ENCODE results near the gene CNN3. TPM values are rescaled to one million over a fixed set of nuclear protein-coding genes. Genes with fewer than 3 reads are reported as not detected.

The CNN3 gene
- total RNA-seq (10 to 100 TPM; 43.9 to 87.4 TPM), polyA plus RNA-seq (10 to 100 TPM; 66.8 to 72.3 TPM)

DNA sequence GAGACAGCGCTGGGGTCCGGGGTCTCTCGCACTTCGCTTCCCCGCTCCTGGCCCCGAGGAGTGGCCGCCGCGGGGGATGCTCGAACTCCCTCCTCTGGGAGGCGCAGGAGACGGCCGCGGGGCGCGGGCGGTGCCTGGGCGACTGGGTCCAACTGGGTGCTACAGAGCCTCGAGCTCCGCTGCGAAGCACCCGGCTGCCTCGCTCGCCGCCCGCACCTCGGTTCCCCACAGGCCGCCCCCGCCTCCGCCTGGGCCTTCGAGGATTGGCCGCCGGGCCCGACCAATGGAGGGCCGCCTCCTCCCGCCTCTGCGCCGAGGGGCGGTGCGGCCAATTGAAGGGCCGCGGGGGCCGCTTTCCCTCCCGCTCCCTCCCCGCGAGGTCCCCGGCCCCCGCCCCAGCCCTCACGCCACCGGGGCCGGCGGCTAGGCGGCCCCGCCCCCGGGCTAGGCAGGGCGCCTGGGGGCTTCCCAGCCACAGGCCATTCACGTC is at the start of gene CNN3:
CNN3 (minus strand) TSS at position 196 of the 490 bp plus-strand sequence. CDS start 216 bp downstream, outside the sequence.
- no peaks in the 10 kb centered on the region for H3K27me3 ChIP-seq (ENCODE audit: control insufficient read depth in 4 of 4, insufficient read depth in 4 of 4, low read length in 3 of 4)
- peaks cover 2 to 51% (median 21%) of the 10 kb centered on the region in 4 donors for H3K4me1 ChIP-seq (ENCODE audit: control insufficient read depth in 4 of 4, insufficient read depth in 4 of 4, low read length in 3 of 4)
- peak within 1 kb of the TSS; percentile 72 to 91 (median 85) for H3K4me3 ChIP-seq (ENCODE audit: low read depth in 1 of 3, low read length in 3 of 3)
- H3K9me3 ChIP-seq (ENCODE audit: control insufficient read depth in 4 of 4, low read length in 3 of 4): no peaks in the 10 kb centered on the region
- peak; percentile 88 for DNase-seq (ENCODE audit: low spot score)
- no peak for TF ChIP-seq NR2F2 (IDR thresholded peaks at IDR 0.05)
- TF ChIP-seq, protein P1, sequence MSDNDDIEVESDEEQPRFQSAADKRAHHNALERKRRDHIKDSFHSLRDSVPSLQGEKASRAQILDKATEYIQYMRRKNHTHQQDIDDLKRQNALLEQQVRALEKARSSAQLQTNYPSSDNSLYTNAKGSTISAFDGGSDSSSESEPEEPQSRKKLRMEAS (IDR thresholded peaks at IDR 0.05): no peak
- TF ChIP-seq HNF4G (IDR thresholded peaks at IDR 0.05): no peak
- no peak for TF ChIP-seq JUND (IDR thresholded peaks at IDR 0.05)
- TF ChIP-seq EGR1 (IDR thresholded peaks at IDR 0.05; ENCODE audit: low read depth in 2 of 2): peak; percentile 89 to 98
- TF ChIP-seq FOXA2 (IDR thresholded peaks at IDR 0.05): no peak
- TF ChIP-seq RXRA (IDR thresholded peaks at IDR 0.05): no peak
- TF ChIP-seq, protein P2, sequence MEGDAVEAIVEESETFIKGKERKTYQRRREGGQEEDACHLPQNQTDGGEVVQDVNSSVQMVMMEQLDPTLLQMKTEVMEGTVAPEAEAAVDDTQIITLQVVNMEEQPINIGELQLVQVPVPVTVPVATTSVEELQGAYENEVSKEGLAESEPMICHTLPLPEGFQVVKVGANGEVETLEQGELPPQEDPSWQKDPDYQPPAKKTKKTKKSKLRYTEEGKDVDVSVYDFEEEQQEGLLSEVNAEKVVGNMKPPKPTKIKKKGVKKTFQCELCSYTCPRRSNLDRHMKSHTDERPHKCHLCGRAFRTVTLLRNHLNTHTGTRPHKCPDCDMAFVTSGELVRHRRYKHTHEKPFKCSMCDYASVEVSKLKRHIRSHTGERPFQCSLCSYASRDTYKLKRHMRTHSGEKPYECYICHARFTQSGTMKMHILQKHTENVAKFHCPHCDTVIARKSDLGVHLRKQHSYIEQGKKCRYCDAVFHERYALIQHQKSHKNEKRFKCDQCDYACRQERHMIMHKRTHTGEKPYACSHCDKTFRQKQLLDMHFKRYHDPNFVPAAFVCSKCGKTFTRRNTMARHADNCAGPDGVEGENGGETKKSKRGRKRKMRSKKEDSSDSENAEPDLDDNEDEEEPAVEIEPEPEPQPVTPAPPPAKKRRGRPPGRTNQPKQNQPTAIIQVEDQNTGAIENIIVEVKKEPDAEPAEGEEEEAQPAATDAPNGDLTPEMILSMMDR (IDR thresholded peaks at IDR 0.05; ENCODE audit: low read depth, low read length, missing input control): no peak
- peak; percentile 85 for TF ChIP-seq TAF1 (conservative IDR thresholded peaks at IDR 0.05)
- no peak for TF ChIP-seq FOXA1 (IDR thresholded peaks at IDR 0.05)
- peak; percentile 30 for TF ChIP-seq SP1 (IDR thresholded peaks at IDR 0.05)
- TF ChIP-seq, protein P3, sequence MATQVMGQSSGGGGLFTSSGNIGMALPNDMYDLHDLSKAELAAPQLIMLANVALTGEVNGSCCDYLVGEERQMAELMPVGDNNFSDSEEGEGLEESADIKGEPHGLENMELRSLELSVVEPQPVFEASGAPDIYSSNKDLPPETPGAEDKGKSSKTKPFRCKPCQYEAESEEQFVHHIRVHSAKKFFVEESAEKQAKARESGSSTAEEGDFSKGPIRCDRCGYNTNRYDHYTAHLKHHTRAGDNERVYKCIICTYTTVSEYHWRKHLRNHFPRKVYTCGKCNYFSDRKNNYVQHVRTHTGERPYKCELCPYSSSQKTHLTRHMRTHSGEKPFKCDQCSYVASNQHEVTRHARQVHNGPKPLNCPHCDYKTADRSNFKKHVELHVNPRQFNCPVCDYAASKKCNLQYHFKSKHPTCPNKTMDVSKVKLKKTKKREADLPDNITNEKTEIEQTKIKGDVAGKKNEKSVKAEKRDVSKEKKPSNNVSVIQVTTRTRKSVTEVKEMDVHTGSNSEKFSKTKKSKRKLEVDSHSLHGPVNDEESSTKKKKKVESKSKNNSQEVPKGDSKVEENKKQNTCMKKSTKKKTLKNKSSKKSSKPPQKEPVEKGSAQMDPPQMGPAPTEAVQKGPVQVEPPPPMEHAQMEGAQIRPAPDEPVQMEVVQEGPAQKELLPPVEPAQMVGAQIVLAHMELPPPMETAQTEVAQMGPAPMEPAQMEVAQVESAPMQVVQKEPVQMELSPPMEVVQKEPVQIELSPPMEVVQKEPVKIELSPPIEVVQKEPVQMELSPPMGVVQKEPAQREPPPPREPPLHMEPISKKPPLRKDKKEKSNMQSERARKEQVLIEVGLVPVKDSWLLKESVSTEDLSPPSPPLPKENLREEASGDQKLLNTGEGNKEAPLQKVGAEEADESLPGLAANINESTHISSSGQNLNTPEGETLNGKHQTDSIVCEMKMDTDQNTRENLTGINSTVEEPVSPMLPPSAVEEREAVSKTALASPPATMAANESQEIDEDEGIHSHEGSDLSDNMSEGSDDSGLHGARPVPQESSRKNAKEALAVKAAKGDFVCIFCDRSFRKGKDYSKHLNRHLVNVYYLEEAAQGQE (IDR thresholded peaks at IDR 0.05): peak; percentile 77
- peak in 1 of 2 donors; percentile 31 for TF ChIP-seq RAD21 (IDR thresholded peaks at IDR 0.05)
- TF ChIP-seq HNF4A (conservative IDR thresholded peaks at IDR 0.05): no peak
- H3K27ac ChIP-seq (ENCODE audit: low read depth in 1 of 2, low read length in 2 of 2): peak within 1 kb of the TSS; percentile 99
- under 1% methylated on average over 57 of the region's 57 CpGs for WGBS
- H3K9ac ChIP-seq (ENCODE audit: low read depth in 1 of 2, low read length in 2 of 2): peak within 1 kb of the TSS; percentile 77 to 90
- H3K36me3 ChIP-seq (ENCODE audit: control insufficient read depth in 4 of 4, insufficient read depth in 3 of 4, low read depth in 1 of 4, low read length in 3 of 4): no peaks in the 10 kb centered on the region

DNA sequence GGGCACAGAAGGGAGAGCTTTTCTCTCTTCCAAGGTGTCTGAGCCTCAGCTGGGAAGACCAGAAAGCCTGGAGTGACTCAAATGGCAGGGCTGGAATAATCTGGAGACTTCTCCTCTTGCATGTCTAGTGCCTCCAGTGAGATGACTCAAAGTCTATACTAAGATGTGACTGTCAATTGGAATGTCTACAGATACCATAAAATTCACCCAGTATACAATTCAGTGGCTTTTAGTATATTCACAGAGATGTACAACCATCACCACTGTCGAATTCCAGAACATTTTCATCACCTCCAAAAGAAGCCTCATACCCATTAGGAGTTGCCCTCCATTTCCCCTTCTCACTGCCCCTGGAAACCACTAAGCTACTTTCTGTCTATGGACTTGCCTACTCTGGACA is 47.9 kb upstream of the CNN3 start:
- no peak overlapping the region for H3K9ac ChIP-seq (ENCODE audit: low read depth in 1 of 2, low read length in 2 of 2)
- no peak overlapping the region for H3K4me3 ChIP-seq (ENCODE audit: low read depth in 1 of 3, low read length in 3 of 3)
- WGBS: 93% methylated on average over 1 of the region's 1 CpG
- no peaks in the 10 kb centered on the region for H3K4me1 ChIP-seq (ENCODE audit: control insufficient read depth in 4 of 4, insufficient read depth in 4 of 4, low read length in 3 of 4)
- no peaks in the 10 kb centered on the region for H3K27me3 ChIP-seq (ENCODE audit: control insufficient read depth in 4 of 4, insufficient read depth in 4 of 4, low read length in 3 of 4)
- peak overlapping the region; percentile 29 to 50 for H3K27ac ChIP-seq (ENCODE audit: low read depth in 1 of 2, low read length in 2 of 2)
- no peak for DNase-seq (ENCODE audit: low spot score)
- H3K9me3 ChIP-seq (ENCODE audit: control insufficient read depth in 4 of 4, low read length in 3 of 4): no peaks in the 10 kb centered on the region
- no peaks in the 10 kb centered on the region for H3K36me3 ChIP-seq (ENCODE audit: control insufficient read depth in 4 of 4, insufficient read depth in 3 of 4, low read depth in 1 of 4, low read length in 3 of 4)
- no peak for TF ChIP-seq EGR1 (IDR thresholded peaks at IDR 0.05; ENCODE audit: low read depth in 2 of 2)
- TF ChIP-seq TAF1 (conservative IDR thresholded peaks at IDR 0.05): no peak
- no peak for TF ChIP-seq YY1 (IDR thresholded peaks at IDR 0.05)
- no peak for TF ChIP-seq RAD21 (IDR thresholded peaks at IDR 0.05)
- TF ChIP-seq RXRA (IDR thresholded peaks at IDR 0.05): no peak
- TF ChIP-seq, protein P4, sequence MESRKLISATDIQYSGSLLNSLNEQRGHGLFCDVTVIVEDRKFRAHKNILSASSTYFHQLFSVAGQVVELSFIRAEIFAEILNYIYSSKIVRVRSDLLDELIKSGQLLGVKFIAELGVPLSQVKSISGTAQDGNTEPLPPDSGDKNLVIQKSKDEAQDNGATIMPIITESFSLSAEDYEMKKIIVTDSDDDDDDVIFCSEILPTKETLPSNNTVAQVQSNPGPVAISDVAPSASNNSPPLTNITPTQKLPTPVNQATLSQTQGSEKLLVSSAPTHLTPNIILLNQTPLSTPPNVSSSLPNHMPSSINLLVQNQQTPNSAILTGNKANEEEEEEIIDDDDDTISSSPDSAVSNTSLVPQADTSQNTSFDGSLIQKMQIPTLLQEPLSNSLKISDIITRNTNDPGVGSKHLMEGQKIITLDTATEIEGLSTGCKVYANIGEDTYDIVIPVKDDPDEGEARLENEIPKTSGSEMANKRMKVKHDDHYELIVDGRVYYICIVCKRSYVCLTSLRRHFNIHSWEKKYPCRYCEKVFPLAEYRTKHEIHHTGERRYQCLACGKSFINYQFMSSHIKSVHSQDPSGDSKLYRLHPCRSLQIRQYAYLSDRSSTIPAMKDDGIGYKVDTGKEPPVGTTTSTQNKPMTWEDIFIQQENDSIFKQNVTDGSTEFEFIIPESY (IDR thresholded peaks at IDR 0.05): no peak
- TF ChIP-seq, protein P2 (IDR thresholded peaks at IDR 0.05; ENCODE audit: low read depth, low read length, missing input control): no peak
- no peak for TF ChIP-seq FOXA2 (IDR thresholded peaks at IDR 0.05)
- TF ChIP-seq NR2F2 (IDR thresholded peaks at IDR 0.05): no peak
- TF ChIP-seq, protein P5, sequence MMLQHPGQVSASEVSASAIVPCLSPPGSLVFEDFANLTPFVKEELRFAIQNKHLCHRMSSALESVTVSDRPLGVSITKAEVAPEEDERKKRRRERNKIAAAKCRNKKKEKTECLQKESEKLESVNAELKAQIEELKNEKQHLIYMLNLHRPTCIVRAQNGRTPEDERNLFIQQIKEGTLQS (IDR thresholded peaks at IDR 0.05): no peak
- TF ChIP-seq, protein P1 (IDR thresholded peaks at IDR 0.05): no peak
- no peak for TF ChIP-seq HNF4G (IDR thresholded peaks at IDR 0.05)
- TF ChIP-seq GABPA (IDR thresholded peaks at IDR 0.05 in 1 of 2, conservative IDR thresholded peaks at IDR 0.05 in 1 of 2): no peak
- no peak for TF ChIP-seq FOXA1 (IDR thresholded peaks at IDR 0.05)
- TF ChIP-seq SP1 (IDR thresholded peaks at IDR 0.05): no peak

Data from liver (tissue), 9 donors.